Subcutaneous adipose tissue (tissue), 4 donors: ENCODE results near the gene ACTN1. TPM values are rescaled to one million over a fixed set of nuclear protein-coding genes. Genes with fewer than 3 reads are reported as not detected.

Source experiments
- CTCF ChIP-seq: fragments of 450-650 bp; IDR thresholded peaks from one replicate; pipeline ENCODE4 v1.5.1; 2016; ENCODE audit warnings: low read depth, mild to moderate bottlenecking, control low read depth, antibody characterized with exemption, moderate library complexity
- total RNA-seq, 4 donors: library from RNA; depleted of rRNA; stranded (reverse); fragments of >200 nt; gene quantifications; one replicate each; pipeline ENCODE4 v1.1.0, GENCODE V29; 2016

The ACTN1 gene
- total RNA-seq, 4 donors from 2014 or later = 81.5 to 142 (median 105) TPM

DNA sequence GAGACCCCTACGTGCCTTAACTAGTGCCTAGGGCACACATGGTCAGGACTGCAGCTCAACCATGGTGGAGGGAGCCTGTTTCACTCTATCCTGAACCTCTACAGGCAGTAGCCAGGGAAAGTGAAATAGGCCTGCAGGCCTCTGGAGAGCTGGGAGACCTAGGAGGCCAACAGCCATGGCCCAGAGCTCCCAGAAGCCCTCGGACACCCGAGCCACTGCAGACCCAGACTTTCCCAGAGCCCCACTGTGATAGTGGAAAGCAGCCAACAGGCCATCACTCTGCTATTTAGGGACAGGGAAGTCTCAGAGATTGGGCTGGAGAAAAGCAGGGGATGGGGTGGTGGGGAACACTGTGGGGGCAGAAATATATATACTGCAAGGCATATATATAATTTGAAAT, 129.7 kb downstream of the ACTN1 start:
- TF ChIP-seq CTCF = no peak

DNA sequence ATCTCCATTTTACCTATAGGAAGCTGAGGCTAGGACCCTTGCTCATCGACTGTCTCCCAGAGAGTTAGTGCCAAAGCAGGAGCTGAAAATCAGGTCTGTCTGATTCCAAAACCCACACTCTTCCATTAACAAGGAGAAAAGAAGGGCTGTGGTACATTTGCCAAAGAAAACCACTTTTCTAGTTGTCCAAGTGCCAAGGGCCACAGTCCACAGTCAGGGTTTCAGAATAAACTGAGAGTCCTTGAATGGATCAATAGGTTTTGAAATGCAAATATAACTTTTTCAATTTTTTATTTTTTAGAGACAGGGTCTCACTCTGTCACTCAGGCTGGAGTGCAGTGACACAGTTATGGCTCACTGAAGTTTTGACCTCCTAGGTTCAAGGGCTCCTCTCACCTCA, 130.8 kb downstream of the ACTN1 start:
- TF ChIP-seq CTCF = no peak

DNA sequence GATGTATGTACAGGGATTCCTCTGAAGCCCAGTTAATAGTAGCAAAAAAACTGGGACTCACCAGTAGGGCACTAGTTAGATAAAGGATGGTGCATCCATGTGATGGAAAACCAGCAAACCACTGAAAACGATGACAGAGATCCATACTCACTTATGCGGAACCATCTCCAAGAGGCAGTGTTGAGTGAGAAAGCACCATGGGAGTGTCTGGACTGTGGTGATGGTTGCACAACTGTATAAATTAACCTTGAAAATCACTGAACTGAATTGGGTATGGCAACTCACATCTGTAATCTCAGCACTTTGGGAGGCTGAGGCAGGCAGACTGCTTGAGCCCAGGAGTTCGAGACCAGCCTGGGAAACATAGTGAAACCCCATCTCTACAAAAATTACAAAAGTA, 132.6 kb downstream of the ACTN1 start:
- TF ChIP-seq CTCF = no peak

- TF ChIP-seq CTCF = no peak
Measured at GRCh38 chr14:68844210-68844545, 134.9 kb downstream of the ACTN1 start.

DNA sequence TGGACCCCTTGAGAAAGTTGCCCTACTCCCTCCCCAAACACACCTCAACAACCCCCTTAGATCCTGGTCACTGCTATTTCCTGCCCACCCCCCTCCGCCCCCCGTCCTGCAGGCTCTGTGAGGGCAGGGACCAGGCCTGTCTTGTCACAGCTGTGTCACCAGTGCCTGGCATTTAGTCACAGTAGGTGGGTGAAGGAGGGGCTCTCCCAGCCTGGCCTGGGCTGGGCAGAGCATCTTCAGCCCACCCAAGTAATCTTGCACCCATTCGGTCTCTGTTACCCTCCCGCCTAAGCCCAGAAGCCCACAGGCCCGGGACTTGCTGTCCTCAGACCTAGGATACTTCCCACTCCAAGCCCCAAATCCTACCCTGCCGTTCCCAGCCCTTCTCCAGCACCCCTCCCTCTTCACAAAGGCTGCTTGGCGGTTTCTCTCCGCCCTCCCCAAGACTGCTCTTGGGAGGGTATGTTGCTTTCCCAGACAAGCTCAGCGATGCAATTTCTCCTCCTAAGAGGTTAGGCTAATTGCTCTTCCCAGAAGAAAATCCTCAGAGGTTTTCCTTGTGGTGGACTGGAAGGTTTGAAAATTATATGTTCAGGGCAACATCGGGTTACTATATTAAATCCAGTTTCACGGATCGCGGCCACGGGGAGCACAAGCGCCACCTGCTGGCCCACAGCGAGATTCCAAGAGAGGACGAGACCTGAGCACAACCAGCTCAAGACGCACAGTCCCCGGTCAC, 135.5 kb downstream of the ACTN1 start:
- no peak for TF ChIP-seq CTCF

- TF ChIP-seq CTCF = no peak
Measured at GRCh38 chr14:68842298-68842697, 136.8 kb downstream of the ACTN1 start.

DNA sequence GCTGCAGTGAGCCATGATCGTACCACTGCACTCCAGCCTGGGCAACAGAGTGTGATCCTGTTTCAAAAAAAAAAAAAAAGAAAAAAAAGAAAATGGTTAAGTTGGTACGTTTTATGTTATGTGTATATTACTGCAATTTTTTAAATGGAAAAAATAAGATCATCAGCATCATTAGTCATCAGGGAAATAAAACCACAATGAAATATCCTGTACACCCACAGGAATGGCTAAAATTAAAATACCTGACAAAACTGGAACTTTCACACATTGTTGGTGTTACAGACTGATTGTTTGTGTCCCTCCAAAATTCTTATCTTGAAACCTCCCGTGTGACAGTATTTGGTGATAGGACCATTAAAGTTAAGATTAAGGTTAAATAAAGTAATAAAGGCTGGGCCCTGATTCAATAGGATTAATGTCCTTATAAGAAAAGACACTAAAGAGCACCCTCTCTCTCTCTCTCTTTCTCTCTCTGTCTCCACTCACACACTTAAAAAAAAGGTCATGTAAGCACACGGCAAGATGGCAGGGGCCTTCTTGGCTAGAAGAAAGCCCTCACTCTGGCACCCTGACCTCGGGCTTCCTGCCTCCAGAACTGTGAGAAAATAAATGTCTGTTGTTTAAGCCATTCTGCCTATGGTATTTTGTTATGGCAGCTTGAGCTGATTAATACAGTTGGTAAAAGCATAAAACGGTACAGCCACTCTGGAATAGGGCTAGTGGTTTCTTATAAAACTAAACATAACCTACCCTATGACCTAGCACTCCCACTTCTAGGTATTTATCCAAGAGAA, 137.9 kb downstream of the ACTN1 start:
- TF ChIP-seq CTCF = no peak
